Uterus (tissue), 2 donors: Measurements from ENCODE around the gene SIVA1.

Experiments used
- POLR2A ChIP-seq, 2 donors: fragments of 450-650 bp; IDR thresholded peaks; one replicate each; pipeline ENCODE4 v1.6.1; 2016; ENCODE audit warnings: antibody characterized with exemption in 2 of 2, mild to moderate bottlenecking in 1 of 2, moderate library complexity in 1 of 2
- TF ChIP-seq, protein P1 (sequence below), 4 experiments: fragments of 200-600 bp in 2 of 4; fragments of 450-650 bp in 2 of 4; sonication (generic) in 2 of 4; IDR thresholded peaks; one replicate each; pipeline ENCODE4 v1.5.1; 2016 to 2019; ENCODE audit warnings: antibody characterized with exemption in 4 of 4, mild to moderate bottlenecking in 2 of 4, moderate library complexity in 1 of 4

DNA sequence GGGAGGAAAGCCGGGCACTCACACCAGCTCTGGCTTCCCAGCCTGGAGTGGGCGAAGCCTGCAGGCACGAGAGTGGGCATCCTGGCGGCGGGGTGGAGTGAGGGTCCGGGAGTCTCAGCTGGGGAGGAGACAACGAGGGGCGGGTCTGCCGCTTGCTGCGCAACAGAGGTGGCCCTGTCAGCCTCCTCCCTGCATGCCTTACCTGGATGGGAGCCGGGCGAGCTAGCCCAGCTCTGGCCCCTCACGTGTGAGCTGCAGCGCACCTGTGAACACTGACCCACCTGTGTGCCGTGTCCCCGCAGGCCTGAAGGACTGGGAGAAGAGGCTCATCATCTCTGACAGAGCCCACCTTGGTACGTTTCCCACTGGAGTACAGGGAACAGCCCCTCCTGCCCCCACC lies 13.9 kb upstream of the SIVA1 start:
- no peak for TF ChIP-seq POLR2A (IDR thresholded peaks at IDR 0.05)
- TF ChIP-seq, protein P1, sequence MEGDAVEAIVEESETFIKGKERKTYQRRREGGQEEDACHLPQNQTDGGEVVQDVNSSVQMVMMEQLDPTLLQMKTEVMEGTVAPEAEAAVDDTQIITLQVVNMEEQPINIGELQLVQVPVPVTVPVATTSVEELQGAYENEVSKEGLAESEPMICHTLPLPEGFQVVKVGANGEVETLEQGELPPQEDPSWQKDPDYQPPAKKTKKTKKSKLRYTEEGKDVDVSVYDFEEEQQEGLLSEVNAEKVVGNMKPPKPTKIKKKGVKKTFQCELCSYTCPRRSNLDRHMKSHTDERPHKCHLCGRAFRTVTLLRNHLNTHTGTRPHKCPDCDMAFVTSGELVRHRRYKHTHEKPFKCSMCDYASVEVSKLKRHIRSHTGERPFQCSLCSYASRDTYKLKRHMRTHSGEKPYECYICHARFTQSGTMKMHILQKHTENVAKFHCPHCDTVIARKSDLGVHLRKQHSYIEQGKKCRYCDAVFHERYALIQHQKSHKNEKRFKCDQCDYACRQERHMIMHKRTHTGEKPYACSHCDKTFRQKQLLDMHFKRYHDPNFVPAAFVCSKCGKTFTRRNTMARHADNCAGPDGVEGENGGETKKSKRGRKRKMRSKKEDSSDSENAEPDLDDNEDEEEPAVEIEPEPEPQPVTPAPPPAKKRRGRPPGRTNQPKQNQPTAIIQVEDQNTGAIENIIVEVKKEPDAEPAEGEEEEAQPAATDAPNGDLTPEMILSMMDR (IDR thresholded peaks at IDR 0.05) = no peak
